Stimulated activated CD4-positive, alpha-beta T cell treated with anti-CD3 and anti-CD28 coated beads, Interleukin-4, amount 100 ng/mL, for 24 hours (primary cell): ENCODE results near the gene FRMPD2.
"Not testable (repeated sequence)": the region's sequence is repeated elsewhere in the genome, so short reads cannot be mapped to it uniquely, and the experiment has no call there.

ENCODE experiments used
- DNase-seq: peaks from one replicate; pipeline ENCODE4 v3.0.0-alpha.2; 2020

FRMPD2 gene

GRCh38 chr10:48122618-48123017 is 151.9 kb downstream of the FRMPD2 start:
- not testable (repeated sequence) for DNase-seq

- DNase-seq = not testable (repeated sequence)
Measured at GRCh38 chr10:48110277-48110676, 164.2 kb downstream of the FRMPD2 start.
